Measurements from ENCODE around the gene DIO1. TPM values are rescaled to one million over a fixed set of nuclear protein-coding genes. Genes with fewer than 3 reads are reported as not detected.
A peak's percentile ranks its signal among the peaks of the same experiment; 100 is the strongest.

DIO1 gene
- total RNA-seq, 1 experiment from 2014 or later = not detected

DNA sequence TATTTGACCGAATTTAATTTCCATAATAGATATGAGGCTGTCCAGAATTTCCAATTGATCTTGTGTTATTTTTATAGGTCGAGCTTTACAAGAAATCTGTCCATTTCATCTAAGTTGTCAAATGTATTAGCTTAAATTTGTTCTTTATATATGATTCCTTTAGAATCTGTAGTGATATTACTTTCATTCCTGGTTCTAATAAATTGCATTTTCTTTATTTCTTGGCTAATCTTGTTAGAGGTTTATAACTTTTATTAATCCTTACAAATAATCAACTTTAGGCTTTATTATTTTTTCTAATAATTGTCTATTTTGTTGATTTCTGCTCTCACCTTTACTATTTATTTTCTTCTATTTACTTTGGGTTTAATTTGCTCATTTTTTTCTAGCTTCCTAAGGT, 37.5 kb downstream of the DIO1 start:
- no peak for DNase-seq (ENCODE audit: low spot score)

DNA sequence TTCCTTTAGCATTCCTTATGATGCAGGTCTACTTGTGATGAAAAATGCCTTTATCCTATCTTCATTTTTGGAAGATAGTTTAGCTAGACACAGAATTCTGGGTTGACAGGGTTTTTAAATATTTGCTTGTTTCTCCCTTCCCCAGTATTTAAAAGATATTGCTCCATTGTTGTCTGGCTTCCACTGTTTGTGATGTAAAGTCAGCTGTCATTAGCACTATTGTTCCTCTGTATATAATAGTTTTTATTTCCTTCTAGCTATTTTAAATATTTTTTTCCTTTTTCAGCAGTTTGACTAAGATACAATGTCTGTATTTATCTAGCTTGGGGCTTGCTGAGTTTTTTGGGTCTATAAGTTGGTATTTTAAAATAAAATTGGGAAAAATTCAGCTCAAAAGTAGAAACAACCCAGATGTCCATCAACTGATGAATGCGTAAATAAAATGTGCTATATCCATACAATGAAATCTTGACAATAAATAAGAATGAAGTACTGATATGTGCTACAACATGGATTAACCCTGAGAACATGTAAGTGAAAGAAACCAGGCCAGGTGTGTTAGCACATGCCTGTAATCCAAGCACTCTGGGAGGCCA, 40.3 kb downstream of the DIO1 start:
- DNase-seq (ENCODE audit: low spot score) = no peak
- in situ Hi-C loops (cut with HindIII; ENCODE audit: low sequenced_read_pairs) = no loop called here

More for the DNA sequence above, 37.5 kb downstream of the DIO1 start:
- in situ Hi-C loops (cut with HindIII; ENCODE audit: low sequenced_read_pairs) = no loop called here

DNA sequence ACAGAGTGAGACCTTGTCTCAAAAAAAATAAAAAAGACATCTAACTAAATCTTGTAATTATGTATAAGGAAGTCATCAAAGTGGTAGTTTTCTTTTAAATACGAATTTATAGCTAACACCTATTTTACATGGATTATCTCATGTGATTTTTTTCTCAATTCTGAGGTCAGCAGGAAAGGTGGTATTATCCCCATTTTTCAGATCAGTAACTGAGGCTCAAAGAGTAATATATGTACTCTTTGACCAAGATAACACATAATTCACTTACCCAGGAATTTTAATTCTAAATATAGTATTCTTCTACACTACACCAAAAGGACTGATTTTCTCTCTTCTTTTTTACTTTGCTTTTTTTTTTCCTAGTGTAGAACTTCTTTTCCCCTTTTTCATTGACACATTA, 42.4 kb downstream of the DIO1 start:
- in situ Hi-C loops (cut with HindIII; ENCODE audit: low sequenced_read_pairs) = no loop called here
- DNase-seq (ENCODE audit: low spot score) = no peak

DNA sequence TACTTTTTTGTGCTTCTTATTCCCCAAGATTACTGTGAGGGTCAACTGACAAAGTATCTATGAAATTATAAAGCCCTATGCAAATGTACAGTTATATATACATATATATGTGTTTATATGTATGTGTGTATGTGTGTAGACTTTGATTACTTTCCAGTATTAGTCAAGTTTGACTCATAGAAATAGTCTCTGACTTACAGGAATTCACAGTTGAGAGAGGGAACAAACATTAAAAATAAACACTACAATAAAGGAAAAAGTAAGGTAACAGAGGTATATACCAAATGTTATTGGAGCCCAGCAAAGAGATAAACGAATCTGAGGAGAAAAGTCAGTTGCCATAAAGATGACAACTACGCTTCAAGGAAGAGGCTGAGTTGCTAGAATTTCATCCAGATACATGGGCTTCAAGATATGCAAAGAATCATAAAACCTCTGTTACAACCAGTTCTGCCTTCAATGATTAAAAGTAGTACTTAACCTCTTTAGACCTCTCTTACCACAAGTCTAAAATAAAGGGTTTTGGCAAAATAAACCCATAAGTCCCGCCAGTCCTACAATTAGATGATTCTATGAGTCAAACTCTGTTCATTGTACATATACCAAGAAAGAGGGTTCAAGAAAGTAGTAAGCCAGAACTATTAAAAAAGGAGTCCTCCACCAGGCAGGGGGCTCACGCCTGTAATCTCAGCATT, 44.3 kb downstream of the DIO1 start:
- in situ Hi-C loops (cut with HindIII; ENCODE audit: low sequenced_read_pairs) = no loop called here

DNA sequence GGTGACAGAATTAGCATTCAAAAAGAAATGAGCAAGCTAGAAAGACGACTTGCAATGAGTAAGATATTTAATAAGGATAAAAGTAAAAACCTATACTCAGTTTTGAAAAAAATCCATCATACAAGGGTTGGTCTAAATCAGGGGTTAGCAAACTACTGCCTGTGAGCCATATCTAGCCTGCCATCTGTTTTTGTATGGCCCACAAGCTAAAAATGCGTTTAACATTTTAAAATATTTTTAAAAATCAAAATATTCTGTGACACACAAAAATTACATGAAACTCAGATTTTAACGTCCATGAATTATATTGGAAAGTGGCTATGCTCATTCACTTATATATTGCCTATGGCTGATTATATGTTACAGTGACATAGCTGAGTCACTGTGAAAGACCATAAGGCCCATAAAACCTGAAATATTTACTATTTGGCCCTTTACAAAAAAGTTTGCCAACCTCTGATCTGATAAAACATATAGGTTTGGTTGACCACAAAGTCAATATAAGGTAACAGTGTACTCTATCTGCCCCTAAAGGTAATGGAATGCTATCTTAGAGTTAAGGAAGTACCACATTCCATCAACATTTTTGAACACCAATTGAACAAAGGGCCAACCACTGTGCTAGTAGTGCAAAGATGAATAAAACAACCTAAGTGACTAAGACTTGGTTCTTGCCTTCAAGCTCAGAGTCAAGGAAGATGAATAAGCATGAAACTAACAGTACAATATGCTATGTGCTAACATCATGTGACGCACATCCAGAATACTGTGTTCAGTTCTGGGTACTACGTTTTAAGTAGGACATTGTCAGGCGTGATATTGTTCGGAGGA, 48.4 kb downstream of the DIO1 start:
- no peak for DNase-seq (ENCODE audit: low spot score)
- in situ Hi-C loops (cut with HindIII; ENCODE audit: low sequenced_read_pairs) = no loop called here

More for the DNA sequence above, 44.3 kb downstream of the DIO1 start:
- no peak for DNase-seq (ENCODE audit: low spot score)

DNA sequence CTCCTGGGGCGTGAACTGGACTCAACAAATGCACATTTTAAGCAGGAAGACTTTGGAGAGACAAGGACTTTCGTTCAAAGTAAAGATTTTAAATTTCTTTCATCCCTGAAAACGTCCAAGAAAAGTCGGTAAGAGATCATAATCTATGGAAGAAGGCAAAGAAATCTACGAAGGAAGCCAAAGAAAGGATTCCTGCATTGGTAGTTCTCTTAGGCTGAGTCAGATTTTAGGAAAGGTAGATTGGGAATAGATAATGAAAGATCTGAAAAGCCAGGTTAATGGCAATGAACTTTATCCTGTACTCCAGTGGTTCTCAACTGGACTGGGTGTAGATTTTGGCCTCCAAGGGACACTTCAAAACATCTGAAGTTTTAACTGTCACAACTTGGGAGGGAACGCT, 49.1 kb downstream of the DIO1 start:
- in situ Hi-C loops (cut with HindIII; ENCODE audit: low sequenced_read_pairs) = no loop called here

DNA sequence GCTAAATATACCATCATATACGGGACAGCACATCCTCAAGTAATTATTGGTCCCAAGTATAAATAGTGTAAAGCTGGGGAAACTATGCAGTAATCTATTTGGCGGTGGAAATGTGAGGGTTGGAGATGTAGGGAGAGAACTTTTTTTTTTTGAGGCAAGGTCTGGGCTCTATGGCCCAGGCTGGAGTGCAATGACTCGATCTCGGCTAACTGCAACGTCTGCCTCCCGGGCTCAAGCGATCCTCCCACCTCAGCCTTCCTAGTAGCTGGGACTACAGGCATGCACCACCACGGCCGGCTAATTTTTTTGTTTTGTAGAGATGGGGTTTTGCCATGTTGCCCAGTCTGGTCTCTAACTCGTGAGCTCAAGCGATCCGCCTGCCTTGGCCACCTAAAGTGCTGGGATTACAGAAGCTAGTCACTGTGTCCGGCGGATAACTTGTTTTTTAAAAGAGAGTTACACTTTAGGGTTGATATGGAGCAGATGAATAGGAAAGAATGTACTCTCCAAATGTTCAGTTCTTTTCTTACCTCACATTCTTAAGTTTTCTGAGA, 49.6 kb downstream of the DIO1 start:
- in situ Hi-C loops (cut with HindIII; ENCODE audit: low sequenced_read_pairs) = no loop called here

More for the DNA sequence above, 49.1 kb downstream of the DIO1 start:
- no peak for DNase-seq (ENCODE audit: low spot score)

DNA sequence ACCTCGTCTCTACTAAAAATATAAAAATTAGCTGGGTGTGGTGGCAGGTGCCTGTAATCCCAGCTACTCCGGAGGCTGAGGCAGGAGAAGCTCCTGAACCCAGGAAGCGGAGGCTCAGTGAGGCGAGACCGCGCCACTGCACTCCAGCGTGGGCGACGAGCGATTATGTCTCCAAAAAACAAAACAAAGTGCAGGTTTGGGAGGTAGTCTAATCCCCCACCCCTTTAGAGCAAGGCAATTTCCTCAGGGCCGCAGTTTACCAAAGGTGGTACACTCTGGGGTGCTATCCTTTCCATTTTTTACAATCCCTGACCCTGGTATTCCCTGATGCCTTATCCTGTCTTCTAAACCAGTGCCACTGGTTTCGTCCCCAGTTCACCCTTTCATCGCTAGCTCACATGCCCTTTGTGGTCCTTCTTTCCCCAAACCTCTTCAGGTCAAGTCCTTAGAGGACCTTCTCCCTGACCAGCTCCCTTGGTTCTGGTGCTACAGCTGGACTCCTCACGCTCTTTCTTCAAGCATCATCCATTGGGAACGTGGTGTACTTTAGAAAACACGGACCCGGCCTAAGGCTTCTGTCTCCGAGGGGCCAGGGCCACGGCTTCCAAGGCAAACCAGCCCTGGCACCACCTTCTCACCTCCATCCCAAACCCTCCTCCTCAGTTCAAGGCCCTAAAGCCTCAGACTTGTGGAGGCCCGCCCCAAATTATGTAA, 50.6 kb downstream of the DIO1 start:
- in situ Hi-C loops (cut with HindIII; ENCODE audit: low sequenced_read_pairs) = no loop called here

More for the DNA sequence above, 49.6 kb downstream of the DIO1 start:
- DNase-seq (ENCODE audit: low spot score) = no peak

DNA sequence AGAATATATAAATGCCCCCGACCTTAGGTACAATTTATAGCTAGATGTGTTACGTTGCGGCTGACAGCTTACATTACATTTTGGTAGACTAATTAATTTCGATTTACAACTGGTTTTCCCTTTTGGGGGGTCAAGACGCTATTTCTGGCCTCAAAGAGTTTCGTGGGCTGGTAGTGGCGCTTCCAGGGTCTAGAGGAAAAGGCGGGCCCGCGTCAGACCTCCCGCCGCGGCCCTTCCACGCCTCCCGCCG, 51.1 kb downstream of the DIO1 start:
- in situ Hi-C loops (cut with HindIII; ENCODE audit: low sequenced_read_pairs) = no loop called here
- DNase-seq (ENCODE audit: low spot score) = no peak

More for the DNA sequence above, 50.6 kb downstream of the DIO1 start:
- peak; percentile 27 for DNase-seq (ENCODE audit: low spot score)

DNA sequence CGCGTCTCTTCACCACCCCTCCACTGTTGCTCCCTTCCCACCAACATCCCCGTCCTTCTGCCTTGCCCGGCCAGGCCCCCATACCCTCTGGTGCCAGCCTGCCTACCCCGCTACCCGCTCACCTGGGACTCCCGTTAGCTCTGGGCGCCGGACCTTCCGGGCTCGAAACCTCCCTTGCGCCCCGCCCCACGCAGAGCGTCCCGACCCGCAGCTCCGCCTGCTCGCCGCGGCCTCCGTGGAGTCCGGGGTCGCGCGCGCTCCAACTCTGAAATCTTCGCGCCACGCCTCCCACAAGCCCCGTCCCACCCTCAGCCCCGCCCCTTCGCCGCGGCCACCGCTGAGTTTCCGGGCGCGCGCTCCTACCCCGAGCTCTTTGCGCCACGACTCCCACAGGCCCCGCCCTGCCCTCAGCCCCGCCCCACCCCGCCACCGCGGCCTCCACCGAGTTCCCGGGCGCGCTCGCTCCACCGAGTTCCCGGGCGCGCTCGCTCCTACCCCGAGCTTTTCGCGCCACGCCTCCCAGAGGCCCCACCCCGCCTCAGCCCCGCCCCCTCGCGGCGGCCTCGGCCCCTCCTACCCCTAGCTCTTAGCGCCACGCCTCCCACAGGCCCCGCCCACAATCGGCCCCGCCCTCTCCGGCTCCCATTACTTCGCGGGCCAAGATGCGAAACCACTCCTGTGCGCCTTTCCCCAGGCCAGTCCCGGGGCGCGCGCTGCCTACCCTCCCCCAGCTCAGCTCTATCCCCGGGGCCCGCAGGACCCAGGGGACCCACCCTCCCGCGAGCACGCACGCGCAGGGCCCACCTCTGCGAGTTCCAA, 51.7 kb downstream of the DIO1 start, which contains the start of gene IFT25:
IFT25 (minus strand) TSS at position 267 of the 819 bp plus-strand sequence. CDS start 5,617 bp downstream, outside the sequence.
- in situ Hi-C loops (cut with HindIII; ENCODE audit: low sequenced_read_pairs) = no loop called here
- peak; percentile 95 for DNase-seq (ENCODE audit: low spot score)

DNA sequence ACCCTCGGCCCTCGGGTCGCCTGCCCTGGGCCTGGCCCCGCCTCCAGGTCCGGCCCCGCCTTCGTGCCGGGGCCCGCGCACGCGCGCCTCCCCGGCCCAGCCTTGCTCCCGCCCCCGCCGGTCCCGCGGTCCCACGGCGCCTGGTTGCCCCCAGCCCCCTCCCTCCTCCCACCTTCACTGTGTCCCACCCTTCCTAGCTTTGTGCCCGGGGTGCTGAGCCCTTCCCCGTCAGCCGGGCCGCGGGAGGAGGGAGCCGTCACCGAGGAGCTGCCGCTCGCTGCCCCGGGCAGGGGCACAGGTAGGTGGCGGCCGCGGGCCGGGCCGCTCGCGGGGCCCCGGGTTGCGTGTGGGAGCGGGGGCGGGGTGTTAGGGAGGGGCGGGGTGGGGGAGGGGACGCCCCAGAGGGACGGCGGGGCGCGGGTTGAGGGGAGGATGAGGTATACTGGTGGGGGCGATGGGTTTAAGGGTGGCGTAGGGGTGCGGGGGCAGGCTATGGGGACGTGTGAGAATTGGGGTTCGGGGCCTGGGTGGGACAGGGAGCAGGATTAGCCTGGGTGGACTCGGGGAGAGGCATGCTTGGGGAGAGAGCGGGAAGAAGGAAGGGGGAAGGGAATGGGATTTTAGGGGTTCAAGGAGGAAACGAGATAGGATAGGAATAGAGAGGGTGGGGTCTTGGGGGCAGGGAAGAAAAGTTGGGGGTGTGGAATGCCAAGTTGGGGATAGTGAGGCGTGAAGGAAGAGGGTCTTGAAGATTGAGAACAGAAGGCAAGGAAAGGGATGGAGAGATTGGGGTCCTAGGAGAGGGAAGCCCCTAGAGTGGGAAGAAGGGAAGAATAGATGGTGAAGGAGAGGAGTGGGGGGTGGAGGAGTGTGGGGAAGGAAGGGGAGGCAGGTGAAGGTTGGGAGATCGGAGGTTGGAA, 52.5 kb downstream of the DIO1 start, which contains the start of gene LRRC42:
LRRC42 (plus strand) TSS at position 99 of the 920 bp plus-strand sequence. CDS start 5,650 bp downstream, outside the sequence.
- in situ Hi-C loops (cut with HindIII; ENCODE audit: low sequenced_read_pairs) = no loop called here
- no peak for DNase-seq (ENCODE audit: low spot score)

DNA sequence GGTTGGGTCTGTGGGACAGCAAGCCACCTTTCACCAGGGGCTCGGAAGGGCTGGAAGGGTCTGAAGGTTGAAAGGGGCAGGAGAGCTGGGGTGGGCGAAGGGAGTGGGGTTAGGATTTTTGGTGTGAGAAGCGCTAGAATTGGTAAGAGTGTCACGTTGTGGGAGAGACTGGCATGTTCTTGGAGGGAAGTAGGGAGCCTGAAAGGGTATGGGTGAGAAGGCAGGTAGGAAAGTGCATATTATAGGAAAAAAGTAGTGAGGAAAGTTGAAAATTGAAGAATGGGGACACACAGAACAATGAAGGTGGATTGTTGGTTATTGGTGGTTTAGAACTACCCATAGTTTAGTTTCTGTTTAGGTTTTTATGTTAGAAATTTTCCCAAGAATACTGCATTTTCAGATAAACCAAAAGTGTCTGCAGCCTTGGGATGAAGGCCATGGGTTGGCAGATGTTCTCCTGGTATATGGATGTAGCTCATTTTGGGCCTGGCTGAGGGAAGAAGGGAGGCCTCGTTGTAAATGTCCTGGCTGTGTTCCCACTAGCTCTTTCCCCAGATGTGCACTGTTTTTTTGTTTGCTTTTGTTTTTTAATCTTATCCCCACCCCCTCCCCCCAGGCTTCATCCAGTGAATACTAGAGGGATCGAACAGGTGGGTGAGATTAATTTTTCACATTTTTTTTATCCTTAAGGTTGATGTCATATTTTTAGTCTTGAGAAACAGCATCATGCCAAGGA, 53.4 kb downstream of the DIO1 start:
- in situ Hi-C loops (cut with HindIII; ENCODE audit: low sequenced_read_pairs) = no loop called here
- peak; percentile 25 for DNase-seq (ENCODE audit: low spot score)

DNA sequence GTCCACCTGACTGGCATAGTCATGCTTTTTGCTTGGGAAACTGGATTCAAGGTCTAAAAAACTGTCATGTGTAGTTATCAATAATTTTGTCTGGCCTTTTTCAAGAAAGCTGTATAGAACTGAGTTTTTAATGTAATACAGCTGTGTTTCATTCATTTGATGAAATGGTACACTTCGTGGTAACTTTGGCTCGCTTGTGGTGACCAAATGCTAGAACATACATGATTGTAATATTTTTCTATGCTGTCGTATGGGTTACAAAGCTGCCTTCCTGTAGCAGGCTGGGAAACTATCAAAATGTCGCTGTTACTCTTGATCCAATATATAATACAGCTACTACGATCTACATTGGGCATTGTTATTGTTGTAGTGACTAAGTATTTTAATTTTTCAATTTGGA, 54.3 kb downstream of the DIO1 start:
- in situ Hi-C loops (cut with HindIII; ENCODE audit: low sequenced_read_pairs) = no loop called here

DNA sequence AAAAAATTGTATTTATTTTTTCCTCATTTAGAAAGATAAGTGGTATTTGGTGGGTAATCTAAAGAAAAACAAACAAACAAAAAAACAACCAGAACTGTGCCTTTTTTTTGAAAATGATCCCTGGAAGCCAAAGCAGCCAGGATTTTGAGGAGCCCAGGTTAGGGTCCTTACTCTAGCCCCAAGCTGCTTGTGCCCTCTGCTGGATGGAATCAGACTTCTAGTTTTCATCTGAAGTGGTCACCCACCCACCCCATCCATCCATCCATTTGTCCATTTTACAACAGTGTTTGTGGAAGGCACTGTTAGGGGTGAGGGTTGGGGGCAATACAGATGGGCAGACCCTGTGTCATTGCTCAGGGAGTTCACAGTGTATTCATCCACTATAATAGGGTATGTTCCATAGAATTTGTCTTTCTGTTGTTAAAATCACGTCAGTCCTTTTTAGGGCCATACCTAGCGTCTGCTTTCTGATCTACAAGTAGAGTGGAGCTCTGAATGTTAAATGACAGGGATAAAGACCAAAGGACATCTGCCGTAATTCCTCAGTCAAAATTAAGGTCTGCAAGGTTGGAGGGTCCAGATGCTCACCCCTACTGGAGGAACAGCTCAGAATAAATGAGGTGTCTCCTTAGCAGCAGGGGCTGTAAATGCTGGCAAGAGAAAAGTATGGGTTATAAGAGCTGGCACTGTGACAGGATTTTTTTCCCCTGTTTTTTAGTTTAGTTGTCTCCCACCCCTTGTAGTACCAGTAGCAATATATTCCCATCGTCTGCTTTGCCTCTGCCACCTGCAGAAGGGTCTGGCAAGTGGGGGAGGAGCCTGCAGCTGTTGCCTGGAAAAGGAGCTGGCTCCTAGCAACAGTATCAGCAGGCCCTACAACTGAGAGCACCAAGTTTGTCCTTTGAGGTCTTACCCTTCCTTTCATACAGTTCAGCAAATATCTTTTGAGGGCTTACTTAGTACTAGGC, 55.3 kb downstream of the DIO1 start:
- in situ Hi-C loops (cut with HindIII; ENCODE audit: low sequenced_read_pairs) = no loop called here
- peak; percentile 47 for DNase-seq (ENCODE audit: low spot score)

More for the DNA sequence above, 54.3 kb downstream of the DIO1 start:
- peak; percentile 4 for DNase-seq (ENCODE audit: low spot score)

DNA sequence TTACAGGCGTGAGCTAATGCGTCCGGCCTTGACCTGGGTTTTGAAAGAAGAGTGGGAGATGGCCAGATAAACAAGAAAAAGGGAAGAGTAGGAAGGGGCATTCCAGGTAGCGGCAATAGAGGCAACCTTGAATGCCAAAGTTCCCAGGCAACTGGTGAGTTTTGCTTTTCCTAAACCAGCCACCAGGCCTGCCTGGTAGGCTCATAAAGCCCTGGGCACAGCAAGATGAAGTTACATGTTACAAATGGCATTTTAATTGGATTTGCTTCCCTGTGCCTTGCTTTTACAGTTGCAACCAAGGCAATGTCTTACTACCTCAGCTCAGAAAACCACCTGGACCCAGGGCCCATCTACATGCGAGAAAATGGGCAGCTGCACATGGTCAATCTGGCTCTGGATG, 57.7 kb downstream of the DIO1 start:
- DNase-seq (ENCODE audit: low spot score) = no peak
- in situ Hi-C loops (cut with HindIII; ENCODE audit: low sequenced_read_pairs) = no loop called here

DNA sequence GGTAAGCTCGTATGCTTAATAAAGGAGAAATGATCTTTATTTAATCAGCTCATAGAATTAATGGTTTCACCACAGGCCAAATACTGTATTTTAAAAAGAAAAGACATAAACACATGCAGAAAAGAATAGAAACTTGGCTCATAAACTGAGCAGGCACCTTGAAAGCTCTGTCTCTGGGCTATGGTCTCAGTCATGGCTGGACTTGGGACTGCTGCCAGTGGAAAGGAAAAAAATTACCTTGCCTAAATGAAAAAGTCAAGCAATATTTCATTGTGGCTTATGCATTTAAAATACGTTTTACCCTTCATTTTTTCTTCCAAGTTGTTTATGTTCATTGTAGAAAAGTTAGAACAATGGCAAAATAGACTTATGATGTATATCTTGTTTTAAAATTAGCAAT, 60.1 kb downstream of the DIO1 start:
- DNase-seq (ENCODE audit: low spot score) = no peak
- in situ Hi-C loops (cut with HindIII; ENCODE audit: low sequenced_read_pairs) = no loop called here
